GM21619 (cell line): ENCODE data around the gene AKAP6.

Experiments
- ATAC-seq: cut with Tn5 transposase; IDR thresholded peaks from one replicate; pipeline ENCODE4 v1.9.1; 2021; ENCODE audit not compliant: unreplicated experiment

AKAP6 gene

GRCh38 chr14:32524609-32525375 is 195.7 kb downstream of the AKAP6 start:
- no peak for ATAC-seq

DNA sequence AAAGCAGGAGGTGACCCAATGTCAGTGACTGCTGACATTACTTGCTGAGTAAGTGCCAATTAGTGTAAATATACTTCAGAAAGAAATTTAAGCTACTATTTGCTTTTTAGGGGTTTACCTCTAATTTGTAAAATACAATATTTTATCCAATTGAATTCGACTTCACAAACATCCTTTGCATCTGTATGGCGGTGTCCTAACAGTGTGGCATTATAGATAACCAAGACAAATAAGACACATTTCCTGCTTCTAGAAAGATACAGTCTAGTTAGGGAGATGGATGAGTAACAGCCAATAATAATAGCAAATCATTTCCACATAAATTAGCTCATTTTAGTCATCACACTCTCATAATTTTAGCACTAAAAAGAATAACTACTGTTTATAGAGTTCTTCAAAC is 196.5 kb downstream of the AKAP6 start:
- ATAC-seq: no peak

- ATAC-seq: no peak
Observed at GRCh38 chr14:32530800-32531199, 201.7 kb downstream of the AKAP6 start.

- no peak for ATAC-seq
Observed at GRCh38 chr14:32531942-32532515, 202.9 kb downstream of the AKAP6 start.

- no peak for ATAC-seq
Observed at GRCh38 chr14:32534145-32534544, 205.0 kb downstream of the AKAP6 start.

DNA sequence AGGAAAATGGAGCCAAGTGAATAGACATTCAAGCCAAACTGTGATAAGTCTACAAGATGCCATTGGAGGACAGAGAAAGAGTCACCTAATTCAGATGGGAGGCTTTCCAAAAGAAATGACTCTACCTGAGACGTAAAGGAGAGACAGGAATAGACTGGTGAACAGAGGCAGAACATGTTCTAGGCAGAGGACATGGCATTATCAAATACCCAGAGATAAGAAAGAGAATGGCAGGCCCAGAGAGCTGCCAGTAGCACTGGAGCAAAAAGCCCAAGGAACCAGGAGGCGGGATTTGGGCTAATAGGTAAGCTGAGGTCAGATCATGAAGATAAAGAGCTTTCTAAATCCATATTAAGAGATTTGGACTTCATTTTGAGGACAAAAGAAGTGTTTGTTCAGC is 207.1 kb downstream of the AKAP6 start:
- ATAC-seq: no peak

- ATAC-seq: no peak
Observed at GRCh38 chr14:32537166-32537565, 208.1 kb downstream of the AKAP6 start.

DNA sequence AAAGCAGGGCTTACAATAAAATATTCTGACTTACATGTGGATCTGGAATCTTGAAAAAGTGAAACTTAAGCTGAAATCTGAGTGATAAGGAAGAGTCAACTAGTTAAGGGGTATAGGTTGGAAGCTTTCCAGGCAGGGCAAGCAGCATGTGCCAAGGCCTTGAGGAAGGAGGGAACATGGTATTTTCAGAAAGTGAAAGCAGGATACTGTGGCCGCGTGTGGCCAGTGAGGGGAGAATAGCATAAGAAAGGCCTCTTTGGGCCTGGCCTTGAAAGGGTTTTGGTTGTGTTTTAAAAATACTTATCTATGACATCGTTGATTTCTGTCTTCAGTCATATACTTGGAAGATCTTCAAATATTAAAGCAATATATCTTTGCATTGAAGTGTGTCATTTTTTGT is 213.4 kb downstream of the AKAP6 start:
- ATAC-seq: no peak

DNA sequence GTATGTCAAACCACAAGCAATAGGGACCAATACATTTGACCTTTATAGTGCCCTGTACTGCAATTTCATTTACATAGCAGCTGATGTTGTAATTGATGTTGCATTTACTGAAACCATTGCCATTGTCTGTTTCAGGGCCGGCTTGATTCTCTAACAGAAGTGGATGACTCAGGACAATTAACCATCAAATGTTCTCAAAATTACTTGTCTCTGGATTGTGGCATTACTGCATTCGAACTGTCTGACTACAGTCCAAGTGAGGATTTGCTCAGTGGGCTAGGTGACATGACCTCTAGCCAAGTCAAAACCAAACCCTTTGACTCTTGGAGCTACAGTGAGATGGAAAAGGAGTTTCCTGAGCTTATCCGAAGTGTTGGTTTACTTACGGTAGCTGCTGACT is 216.0 kb downstream of the AKAP6 start:
- ATAC-seq: no peak

- ATAC-seq: no peak
Observed at GRCh38 chr14:32545506-32546210, 216.6 kb downstream of the AKAP6 start.

- no peak for ATAC-seq
Observed at GRCh38 chr14:32546246-32546645, 217.1 kb downstream of the AKAP6 start.

DNA sequence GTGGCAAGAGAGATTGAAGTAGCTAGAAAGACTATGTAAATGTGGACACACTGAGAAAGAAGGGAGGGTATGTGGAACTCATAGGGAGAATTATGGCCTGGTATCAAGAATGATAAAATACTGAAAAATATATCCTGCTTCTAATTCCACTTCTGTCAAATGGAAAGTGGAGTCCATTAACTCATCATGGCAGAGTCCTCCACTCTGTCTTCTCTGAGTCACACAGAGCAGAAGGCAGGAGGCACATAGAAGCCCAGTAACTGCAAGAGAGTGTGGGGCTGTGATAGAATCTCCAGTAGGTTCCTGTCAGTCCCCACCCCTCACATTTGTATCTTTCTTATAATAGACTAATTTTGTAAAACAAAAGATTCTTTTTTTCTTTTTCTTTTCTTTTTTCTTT is 223.7 kb downstream of the AKAP6 start:
- ATAC-seq: no peak

DNA sequence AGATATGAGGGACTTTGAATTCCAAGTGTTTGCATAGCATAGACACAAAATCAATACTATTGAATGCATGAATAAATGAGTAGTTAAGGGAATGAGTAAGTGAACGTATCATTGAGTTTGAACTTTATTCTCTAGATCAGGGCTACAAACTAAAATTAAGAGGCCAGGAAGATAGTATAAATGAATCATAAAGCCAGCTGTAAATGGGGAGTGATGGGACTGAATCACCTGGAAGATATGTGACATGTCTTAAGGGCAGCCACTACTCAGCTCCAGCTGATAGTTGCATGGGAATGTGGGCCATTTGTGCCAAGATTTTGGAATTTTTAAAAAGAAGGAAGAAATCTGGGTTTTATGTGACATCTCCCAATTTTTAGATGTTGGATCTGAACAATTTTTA is 229.9 kb downstream of the AKAP6 start:
- ATAC-seq: no peak

- ATAC-seq: no peak
Observed at GRCh38 chr14:32559590-32559989, 230.5 kb downstream of the AKAP6 start.

GRCh38 chr14:32560209-32560857 is 231.2 kb downstream of the AKAP6 start:
- ATAC-seq: peak; percentile 70

DNA sequence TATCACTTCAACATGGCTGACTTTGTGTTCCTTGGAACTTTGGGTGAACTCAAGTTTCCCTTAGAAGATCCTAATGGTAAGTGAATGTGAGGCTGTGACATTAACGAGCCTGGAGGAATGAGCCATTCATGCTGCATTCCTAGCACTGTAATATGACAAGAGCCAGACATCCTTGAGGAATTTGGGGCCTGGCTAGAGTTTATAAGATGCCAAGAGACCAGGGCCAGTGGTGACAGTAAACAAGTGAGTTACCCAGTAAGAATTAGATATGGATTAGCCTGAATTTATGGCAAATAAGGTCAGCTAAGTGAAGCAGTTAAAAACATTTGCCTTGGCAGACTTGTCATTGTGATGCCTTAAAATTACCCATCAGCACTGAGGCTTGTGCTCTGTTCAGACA is 232.4 kb downstream of the AKAP6 start:
- no peak for ATAC-seq

DNA sequence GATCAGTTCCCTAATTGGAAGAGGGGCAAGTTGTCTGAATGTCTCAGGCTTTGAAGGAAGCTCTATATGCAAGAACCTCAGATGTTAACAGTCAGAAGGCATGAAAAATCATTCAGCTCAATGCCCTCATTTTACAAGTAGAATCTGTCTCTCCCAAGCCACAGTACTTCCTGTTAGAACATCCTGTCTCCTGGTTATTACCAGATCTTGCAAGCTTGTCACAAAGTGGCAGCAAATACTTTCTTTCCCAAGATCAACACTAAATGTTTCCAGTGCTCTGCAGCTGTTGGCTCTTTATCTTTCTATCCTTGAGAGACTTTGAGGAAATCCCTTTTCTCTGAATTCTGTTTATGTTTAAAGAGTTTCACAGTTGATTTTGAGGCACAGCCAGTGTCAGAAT is 235.5 kb downstream of the AKAP6 start:
- ATAC-seq: peak; percentile 49

- ATAC-seq: no peak
Observed at GRCh38 chr14:32565256-32565655, 236.2 kb downstream of the AKAP6 start.

- no peak for ATAC-seq
Observed at GRCh38 chr14:32567543-32568384, 238.7 kb downstream of the AKAP6 start.

GRCh38 chr14:32571551-32571950 is 242.5 kb downstream of the AKAP6 start:
- no peak for ATAC-seq
